Hepatocyte (in vitro differentiated cells): Measurements from ENCODE around the gene KCNQ5. TPM values are rescaled to one million over a fixed set of nuclear protein-coding genes. Genes with fewer than 3 reads are reported as not detected.

Experiments
- DNase-seq: peaks from one replicate; pipeline ENCODE4 v3.0.0-alpha.2; 2016; ENCODE audit warnings: low spot score
- H2AFZ ChIP-seq: fragments of 200-600 bp; sonication (generic); 2 replicates; pipeline ENCODE4 v1.6.0; 2016; ENCODE audit warnings: antibody characterized with exemption, mild to moderate bottlenecking
- H3K27ac ChIP-seq: fragments of 200-600 bp; sonication (generic); 2 replicates; pipeline ENCODE4 v1.5.1; 2016; ENCODE audit warnings: mild to moderate bottlenecking
- H3K27me3 ChIP-seq: fragments of 200-600 bp; sonication (generic); 2 replicates; pipeline ENCODE4 v1.6.1; 2016
- H3K36me3 ChIP-seq: fragments of 200-600 bp; sonication (generic); replicated peaks from 2 replicates; pipeline ENCODE4 v1.5.1; 2016; ENCODE audit warnings: low read depth; ENCODE audit not compliant: insufficient read depth
- H3K4me1 ChIP-seq: fragments of 200-600 bp; sonication (generic); 2 replicates; pipeline ENCODE4 v1.5.1; 2016; ENCODE audit warnings: mild to moderate bottlenecking, moderate library complexity; ENCODE audit not compliant: insufficient read depth
- H3K4me2 ChIP-seq: fragments of 200-600 bp; sonication (generic); 2 replicates; pipeline ENCODE4 v1.6.0; 2016
- H3K4me3 ChIP-seq: fragments of 200-600 bp; sonication (generic); 2 replicates; pipeline ENCODE4 v1.5.1; 2016; ENCODE audit warnings: mild to moderate bottlenecking
- H3K79me2 ChIP-seq: fragments of 200-600 bp; sonication (generic); 2 replicates; pipeline ENCODE4 v1.6.0; 2017; ENCODE audit warnings: mild to moderate bottlenecking
- H3K9me2 ChIP-seq: fragments of 200-600 bp; sonication (generic); replicated peaks from 2 replicates; pipeline ENCODE4 v1.6.0; 2017; ENCODE audit warnings: mild to moderate bottlenecking; ENCODE audit not compliant: insufficient read depth
- H3K9me3 ChIP-seq: fragments of 200-600 bp; sonication (generic); 2 replicates; pipeline ENCODE4 v1.5.1; 2016; ENCODE audit warnings: low read depth, mild to moderate bottlenecking
- H4K20me1 ChIP-seq: fragments of 200-600 bp; sonication (generic); 2 replicates; pipeline ENCODE4 v1.6.0; 2016; ENCODE audit warnings: mild to moderate bottlenecking; ENCODE audit not compliant: insufficient read depth, poor library complexity, severe bottlenecking
- CTCF ChIP-seq: fragments of 200-600 bp; sonication (generic); IDR thresholded peaks from 2 replicates; pipeline ENCODE4 v1.5.1; 2016; ENCODE audit warnings: antibody characterized with exemption, mild to moderate bottlenecking; ENCODE audit not compliant: poor library complexity
- EZH2 ChIP-seq: fragments of 200-600 bp; sonication (generic); IDR thresholded peaks from 2 replicates; pipeline ENCODE4 v1.6.1; 2016; ENCODE audit warnings: antibody characterized with exemption, mild to moderate bottlenecking, borderline replicate concordance
- EZH2phosphoT487 ChIP-seq: fragments of 200-600 bp; sonication (generic); IDR thresholded peaks from one replicate; pipeline ENCODE4 v1.6.1; 2018; ENCODE audit warnings: antibody characterized with exemption, mild to moderate bottlenecking, low read depth, moderate library complexity; ENCODE audit not compliant: unreplicated experiment, severe bottlenecking
- WGBS: methylation state at CpG from one replicate; pipeline ENCODE4 v1.1.6; 2016; ENCODE audit warnings: low lambda C conversion rate; ENCODE audit errors: missing lambda C conversion rate; 5-methylcytosine and 5-hydroxymethylcytosine counted together
- polyA plus RNA-seq: library from polyadenylated mRNA; unstranded; fragments of >200 nt; fragmentation: Nextera tagmentation; extraction: Ambion mirVana; gene quantifications from 2 replicates; pipeline ENCODE4 v1.2.1, GENCODE V29; 2016
- total RNA-seq: library from RNA; depleted of rRNA; stranded (reverse); fragments of >200 nt; gene quantifications from 2 replicates; pipeline ENCODE4 v1.2.3, GENCODE V29; 2014

The KCNQ5 gene
- total and polyA plus RNA-seq, 2 experiments from 2014 or later = 1.6 to 2.0 TPM

- no peaks in the 10 kb centered on the region for H3K9me2 ChIP-seq
- H3K36me3 ChIP-seq = no peaks in the 10 kb centered on the region
- 45% methylated on average over 4 of the region's 4 CpGs for WGBS
- DNase-seq = no peak
- no peaks in the 10 kb centered on the region for H3K79me2 ChIP-seq
- H2AFZ ChIP-seq = no peak overlapping the region
- no peak overlapping the region for H3K4me2 ChIP-seq
- peaks cover 4% of the 10 kb centered on the region for H3K27me3 ChIP-seq
- no peaks in the 10 kb centered on the region for H4K20me1 ChIP-seq
- no peaks in the 10 kb centered on the region for H3K9me3 ChIP-seq
- no peak overlapping the region for H3K4me3 ChIP-seq
- peaks cover 3% of the 10 kb centered on the region for H3K4me1 ChIP-seq
- H3K27ac ChIP-seq = no peak overlapping the region
- TF ChIP-seq EZH2phosphoT487 = no peak
- no peak for TF ChIP-seq CTCF
- no peak for TF ChIP-seq EZH2
Observed at GRCh38 chr6:73131706-73132105, 509.8 kb downstream of the KCNQ5 start.

DNA sequence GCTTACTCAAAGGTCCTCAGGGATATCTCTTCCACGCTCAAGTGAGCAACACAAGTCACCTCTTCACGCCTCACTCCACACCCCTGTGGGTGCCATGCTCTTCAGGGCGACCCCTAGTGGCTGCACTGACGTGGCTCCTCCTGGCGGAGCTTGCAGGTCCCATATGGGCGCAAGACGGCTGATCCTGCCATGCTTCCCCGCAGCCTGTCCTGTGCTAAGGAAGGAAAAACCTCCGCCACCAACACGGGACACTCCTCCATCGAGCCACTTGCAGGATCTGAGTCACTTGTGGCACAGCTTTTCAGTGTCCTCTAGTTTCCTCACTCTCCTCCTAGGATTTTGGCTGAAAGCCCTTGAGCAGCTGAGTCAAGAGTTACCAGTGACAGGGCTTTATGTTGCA is 512.7 kb downstream of the KCNQ5 start:
- Histone ChIP-seq H3K4me2 (no peak overlapping the region), H3K27ac (no peak overlapping the region), H3K4me1 (peaks cover 2% of the 10 kb centered on the region), H3K4me3 (no peak overlapping the region), H3K9me2 (no peaks in the 10 kb centered on the region), H3K79me2 (no peaks in the 10 kb centered on the region), H3K9me3 (no peaks in the 10 kb centered on the region), H2AFZ (no peak overlapping the region), H4K20me1 (no peaks in the 10 kb centered on the region), H3K27me3 (peaks cover 2% of the 10 kb centered on the region), H3K36me3 (no peaks in the 10 kb centered on the region)
- WGBS = 57% methylated on average over 11 of the region's 11 CpGs
- peak; percentile 35 for DNase-seq
- TF ChIP-seq EZH2 (no peak), EZH2phosphoT487 (no peak), CTCF (peak; percentile 32)

DNA sequence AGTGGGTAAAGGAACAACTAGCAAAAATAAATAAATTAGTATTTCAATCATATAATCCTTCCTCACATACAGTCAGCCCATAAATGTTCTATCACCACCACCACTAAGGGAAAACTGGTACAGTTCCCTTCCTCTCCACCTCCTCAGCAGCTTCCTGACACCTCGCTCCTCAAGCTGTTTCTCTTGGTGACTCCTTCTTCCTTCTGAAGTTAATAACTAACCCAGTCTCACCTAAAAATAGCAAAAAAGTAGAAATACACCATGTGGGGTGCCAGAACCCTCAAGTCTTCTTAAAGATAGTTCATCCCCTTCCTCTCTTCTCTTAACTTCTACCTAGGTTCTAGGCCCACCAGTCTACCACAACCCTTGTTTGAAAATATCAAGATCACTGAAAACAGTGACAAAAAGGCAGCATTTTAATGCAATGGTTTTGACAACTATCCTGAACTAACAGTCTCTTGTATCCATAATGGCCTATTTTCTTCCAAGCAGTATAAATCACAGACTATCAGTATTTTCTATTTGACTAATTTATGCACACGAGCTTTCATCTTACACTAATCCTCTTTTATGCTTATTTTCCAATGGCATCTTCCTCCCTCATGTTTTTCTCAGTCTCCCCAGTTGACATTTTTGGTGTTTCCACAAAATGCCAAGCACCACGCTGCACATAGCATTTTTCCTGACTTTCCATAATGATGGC is 518.0 kb downstream of the KCNQ5 start:
- Histone ChIP-seq H3K4me1 (no peaks in the 10 kb centered on the region), H3K9me3 (no peaks in the 10 kb centered on the region), H2AFZ (no peak overlapping the region), H3K79me2 (no peaks in the 10 kb centered on the region), H3K4me3 (no peak overlapping the region), H3K27ac (no peak overlapping the region), H3K9me2 (no peaks in the 10 kb centered on the region), H3K27me3 (no peaks in the 10 kb centered on the region), H3K36me3 (no peaks in the 10 kb centered on the region), H4K20me1 (no peaks in the 10 kb centered on the region), H3K4me2 (no peak overlapping the region)
- no peak for TF ChIP-seq EZH2phosphoT487
- 94% methylated on average over 3 of the region's 3 CpGs for WGBS
- DNase-seq = no peak

DNA sequence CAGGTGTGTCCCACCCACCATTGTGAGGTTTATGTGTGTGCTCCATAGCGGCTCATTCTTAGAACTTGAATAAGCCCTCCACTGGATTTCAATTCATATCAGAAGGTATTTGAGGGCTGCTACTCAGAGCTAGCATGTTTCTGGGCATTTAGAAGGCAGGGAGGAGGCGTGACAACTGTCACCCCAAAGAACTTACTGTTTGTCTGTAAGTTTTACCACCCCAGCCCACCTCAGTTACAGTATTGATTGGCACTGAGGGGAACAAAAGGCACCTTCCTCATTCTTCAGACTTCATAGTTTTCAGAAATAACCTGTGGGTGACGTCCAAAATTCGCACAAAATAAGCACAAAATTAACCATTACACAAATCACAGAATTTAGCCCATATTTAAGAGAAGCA is 521.7 kb downstream of the KCNQ5 start:
- 88% methylated on average over 4 of the region's 4 CpGs for WGBS

More for the DNA sequence above, 521.7 kb downstream of the KCNQ5 start:
- H3K4me3 ChIP-seq = no peak overlapping the region
- H2AFZ ChIP-seq = no peak overlapping the region
- no peaks in the 10 kb centered on the region for H3K4me1 ChIP-seq
- no peaks in the 10 kb centered on the region for H3K9me3 ChIP-seq
- no peak for TF ChIP-seq EZH2
- no peak for TF ChIP-seq EZH2phosphoT487
- TF ChIP-seq CTCF = no peak
- H3K27me3 ChIP-seq = no peaks in the 10 kb centered on the region
- H3K36me3 ChIP-seq = no peaks in the 10 kb centered on the region
- no peak for DNase-seq
- H3K9me2 ChIP-seq = no peaks in the 10 kb centered on the region
- H3K79me2 ChIP-seq = no peaks in the 10 kb centered on the region
- H3K27ac ChIP-seq = no peak overlapping the region
- no peak overlapping the region for H3K4me2 ChIP-seq
- no peaks in the 10 kb centered on the region for H4K20me1 ChIP-seq
